Mucosa of rectum (tissue), 2 donors: Measurements from ENCODE around the gene ABHD12B.

Experiments
- H3K27ac ChIP-seq, 2 donors: one replicate each; pipeline ENCODE4 v1.7.0; 2013; ENCODE audit warnings: inconsistent platforms in 2 of 2, low read depth in 2 of 2, low read length in 2 of 2
- H3K27me3 ChIP-seq, 2 donors: one replicate each; pipeline ENCODE4 v1.7.0; 2013; ENCODE audit warnings: low read length in 2 of 2; ENCODE audit not compliant: control insufficient read depth in 2 of 2, insufficient read depth in 2 of 2
- H3K36me3 ChIP-seq, 2 donors: one replicate each; pipeline ENCODE4 v1.7.0; 2013; ENCODE audit warnings: low read length in 2 of 2; ENCODE audit not compliant: control insufficient read depth in 2 of 2, insufficient read depth in 2 of 2
- H3K4me1 ChIP-seq, 2 donors: one replicate each; pipeline ENCODE4 v1.7.0; 2013; ENCODE audit warnings: low read length in 2 of 2, mild to moderate bottlenecking in 1 of 2; ENCODE audit not compliant: control insufficient read depth in 2 of 2, insufficient read depth in 2 of 2
- H3K4me3 ChIP-seq, 2 donors: one replicate each; pipeline ENCODE4 v1.7.0; 2013; ENCODE audit warnings: low read length in 2 of 2
- H3K9ac ChIP-seq, 2 donors: one replicate each; pipeline ENCODE4 v1.7.0; 2013; ENCODE audit warnings: low read length in 2 of 2, low read depth in 1 of 2, mild to moderate bottlenecking in 1 of 2
- H3K9me3 ChIP-seq, 2 donors: one replicate each; pipeline ENCODE4 v1.7.0; 2013; ENCODE audit warnings: low read length in 2 of 2; ENCODE audit not compliant: control insufficient read depth in 2 of 2
- donor health status: healthy.
- donor health status: Normal muscosa, but diverticular disease.

The ABHD12B gene

DNA sequence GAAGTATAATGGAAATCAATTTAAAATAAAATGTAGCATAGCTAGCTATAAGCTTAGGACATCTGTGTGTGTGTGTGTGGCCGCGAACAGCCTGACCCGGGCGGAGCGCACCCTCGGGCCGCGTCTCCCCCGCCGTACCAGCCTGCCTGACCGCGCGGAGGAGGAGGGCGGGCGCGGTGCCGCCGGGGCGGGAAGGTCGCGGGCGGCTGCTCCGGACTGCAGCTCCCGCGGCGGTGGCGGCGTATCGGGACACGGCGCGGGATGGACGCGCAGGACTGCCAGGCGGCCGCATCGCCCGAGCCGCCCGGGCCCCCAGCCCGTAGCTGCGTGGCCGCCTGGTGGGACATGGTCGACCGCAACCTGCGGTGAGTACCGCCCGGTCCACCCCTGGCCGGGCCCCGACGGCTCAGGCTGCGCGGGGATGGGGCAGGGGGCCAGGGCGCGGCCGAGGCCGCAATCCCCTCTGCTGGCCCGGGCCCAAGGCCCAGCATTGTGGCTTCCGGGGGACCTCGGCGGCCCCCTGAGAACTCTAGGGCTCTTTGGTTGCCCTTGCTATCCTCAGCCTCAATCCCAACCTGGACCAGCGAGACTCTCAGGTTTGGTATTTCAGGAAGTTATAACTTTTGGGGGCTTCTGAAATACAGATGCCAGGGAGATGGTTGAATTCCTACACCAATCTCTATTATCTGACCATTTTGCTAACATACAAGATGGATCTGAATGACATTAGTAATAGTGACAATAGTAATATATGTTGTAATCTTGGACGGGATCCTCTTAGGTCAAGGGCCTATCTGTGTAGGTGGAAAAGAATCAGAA lies at the start of gene ABHD12B:
Gene ABHD12B, plus strand, starts transcription at position 140 of the 819 bp plus-strand sequence. Its CDS starts 122 bp downstream, at position 262.
- peak within 1 kb of the TSS in 1 of 2 donors; percentile 16 for H3K4me3 ChIP-seq
- H3K9ac ChIP-seq, result peak within 1 kb of the TSS in 1 of 2 donors; percentile 59
- peak within 1 kb of the TSS; percentile 56 to 67 for H3K27ac ChIP-seq
- H3K4me1 ChIP-seq, result peaks cover 3 to 7% of the 10 kb centered on the region in 2 donors
- H3K27me3 ChIP-seq, result peaks cover 3 to 5% of the 10 kb centered on the region in 2 donors
- no peaks in the 10 kb centered on the region for H3K36me3 ChIP-seq
- H3K9me3 ChIP-seq, result no peaks in the 10 kb centered on the region

DNA sequence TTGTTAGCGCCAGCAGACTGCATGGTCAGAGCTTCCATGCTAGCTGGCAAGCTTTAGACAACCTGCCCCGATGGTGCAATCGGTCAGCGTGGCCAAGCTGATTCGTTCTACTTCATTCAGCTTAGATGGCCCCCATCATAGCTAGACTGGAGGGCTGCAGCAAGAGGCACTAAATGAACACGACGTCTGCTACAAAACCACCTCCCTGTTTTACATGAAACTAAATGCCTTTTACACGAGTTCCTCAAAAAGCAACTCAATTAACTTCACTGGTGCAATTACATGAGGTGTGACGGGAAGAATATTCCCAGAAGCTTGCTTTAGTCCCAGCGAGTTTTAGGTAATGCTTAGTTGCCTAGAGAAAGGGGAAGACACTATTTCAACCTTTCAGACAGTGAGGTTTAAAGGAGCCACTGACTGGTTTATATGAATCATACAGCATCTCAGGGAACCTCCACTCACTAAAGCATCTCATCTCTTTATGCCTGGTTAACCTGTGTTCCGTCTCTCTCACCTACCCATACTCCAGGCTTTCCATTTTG lies 49.3 kb upstream of the ABHD12B start:
- Histone ChIP-seq H3K4me1 (peaks cover 5 to 18% of the 10 kb centered on the region in 2 donors), H3K9ac (no peak overlapping the region), H3K4me3 (peak overlapping the region in 1 of 2 donors; percentile 29), H3K36me3 (peaks cover 0 to 3% of the 10 kb centered on the region in 2 donors), H3K27me3 (no peaks in the 10 kb centered on the region), H3K27ac (peak overlapping the region in 1 of 2 donors; percentile 68), H3K9me3 (no peaks in the 10 kb centered on the region)

DNA sequence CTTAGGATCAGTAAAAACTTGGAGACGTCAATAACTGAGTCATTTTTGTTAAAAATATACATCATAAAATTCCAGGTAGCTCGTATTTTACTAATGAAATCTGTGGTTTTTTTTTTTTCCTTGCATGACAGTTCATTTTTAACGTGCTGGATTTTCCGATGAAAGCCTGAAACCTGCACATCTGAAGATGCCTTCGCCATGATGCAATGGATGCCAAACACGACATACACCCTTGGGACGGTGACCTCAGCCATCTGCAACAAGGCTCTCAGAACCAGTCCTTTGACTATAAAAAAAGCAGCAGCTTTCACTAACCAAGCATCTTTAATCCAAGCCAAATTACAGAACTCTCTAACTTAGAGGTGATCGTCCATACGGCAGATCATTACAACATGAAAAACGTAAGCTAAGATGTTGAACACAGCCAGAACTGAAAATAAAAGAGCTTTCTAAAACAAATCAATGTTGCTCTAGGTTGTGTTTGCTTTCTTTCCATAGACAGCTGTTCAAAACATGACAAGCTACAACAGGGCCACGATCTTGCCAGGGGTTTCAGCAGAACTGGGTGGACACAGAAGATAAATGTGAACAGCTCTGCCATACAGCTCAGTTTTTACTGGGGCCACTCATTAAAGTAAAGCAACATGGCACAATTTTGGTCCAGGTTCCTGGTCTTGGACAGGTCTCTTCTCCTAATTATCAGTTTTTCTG lies 48.6 kb upstream of the ABHD12B start:
- Histone ChIP-seq H3K27ac (peak overlapping the region; percentile 51 to 68), H3K4me3 (peak overlapping the region in 1 of 2 donors; percentile 29), H3K9me3 (no peaks in the 10 kb centered on the region), H3K4me1 (peaks cover 5 to 18% of the 10 kb centered on the region in 2 donors), H3K27me3 (no peaks in the 10 kb centered on the region), H3K36me3 (peaks cover 0 to 3% of the 10 kb centered on the region in 2 donors), H3K9ac (peak overlapping the region in 1 of 2 donors; percentile 14)

DNA sequence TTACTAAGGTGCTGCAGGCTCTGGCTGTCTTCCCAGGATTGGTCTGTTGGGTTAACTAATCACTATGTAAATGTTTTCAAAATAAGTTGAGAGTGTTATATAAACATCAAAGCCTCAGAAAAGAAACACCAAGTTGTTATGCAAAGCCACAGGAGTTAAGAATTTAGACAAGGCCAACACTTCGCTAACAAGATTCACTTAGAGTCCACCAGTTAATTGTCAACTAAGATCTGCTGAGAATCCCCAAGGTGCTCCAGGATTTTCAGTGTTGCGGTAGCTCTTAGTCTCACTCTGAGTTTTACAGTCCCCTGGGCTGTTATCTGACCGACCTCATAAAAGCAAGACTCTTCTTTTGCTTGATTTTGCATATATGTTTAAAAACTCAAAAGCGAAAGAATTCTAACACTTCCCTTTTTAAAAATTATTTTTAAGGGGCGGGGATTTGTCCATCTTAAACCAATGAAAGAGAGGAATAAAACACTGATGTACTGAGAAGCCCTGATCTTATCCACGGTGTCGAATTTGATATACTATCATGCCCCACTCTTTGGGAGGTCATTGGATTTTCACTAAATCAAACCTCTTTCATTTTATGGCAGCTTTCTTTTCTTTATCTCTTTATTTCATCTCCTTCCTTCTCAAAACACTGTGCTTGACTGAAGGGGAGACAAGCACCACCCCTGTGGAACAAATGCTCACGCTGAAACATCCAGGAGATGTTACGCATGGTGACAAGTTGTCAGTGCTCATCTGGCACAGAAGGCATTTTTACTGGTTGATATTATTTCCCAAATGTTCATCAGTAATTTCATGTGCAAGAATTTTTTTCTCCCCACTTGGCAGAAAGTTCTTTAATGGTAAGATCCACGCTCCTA lies 47.9 kb upstream of the ABHD12B start:
- Histone ChIP-seq H3K36me3 (peaks cover 0 to 3% of the 10 kb centered on the region in 2 donors), H3K9ac (peak overlapping the region in 1 of 2 donors; percentile 17), H3K27me3 (peaks cover 0 to 2% of the 10 kb centered on the region in 2 donors), H3K27ac (peak overlapping the region; percentile 51 to 68), H3K9me3 (no peaks in the 10 kb centered on the region), H3K4me1 (peaks cover 5 to 18% of the 10 kb centered on the region in 2 donors), H3K4me3 (peak overlapping the region in 1 of 2 donors; percentile 29)

GRCh38 chr14:50825307-50825706 lies 46.5 kb upstream of the ABHD12B start:
- Histone ChIP-seq H3K36me3 (peaks cover 0 to 3% of the 10 kb centered on the region in 2 donors), H3K27ac (no peak overlapping the region), H3K4me1 (peaks cover 16 to 23% of the 10 kb centered on the region in 2 donors), H3K4me3 (no peak overlapping the region), H3K27me3 (peaks cover 0 to 2% of the 10 kb centered on the region in 2 donors), H3K9me3 (no peaks in the 10 kb centered on the region), H3K9ac (no peak overlapping the region)

DNA sequence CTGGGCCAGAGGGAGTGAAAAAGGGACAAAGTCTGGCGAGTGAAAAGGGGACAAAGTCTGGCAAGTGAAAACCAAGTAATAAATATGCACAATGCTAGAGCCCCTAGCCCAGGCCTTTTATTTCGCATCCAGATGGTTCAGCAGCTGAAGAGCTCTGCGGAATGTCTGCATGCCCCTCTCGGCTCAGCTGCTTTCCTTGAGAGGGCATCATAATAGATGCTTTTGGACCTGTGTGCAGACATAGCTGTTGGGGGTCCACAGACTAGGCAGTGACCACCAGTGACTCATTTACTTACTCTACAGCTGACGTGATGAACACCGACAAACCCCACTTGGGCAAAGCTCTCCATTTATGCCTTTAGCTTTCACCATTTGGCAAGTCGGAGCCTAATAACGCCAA lies 45.2 kb upstream of the ABHD12B start:
- no peak overlapping the region for H3K9ac ChIP-seq

GRCh38 chr14:50828721-50829488 lies 42.9 kb upstream of the ABHD12B start:
- Histone ChIP-seq H3K9me3 (no peaks in the 10 kb centered on the region), H3K27ac (no peak overlapping the region), H3K36me3 (no peaks in the 10 kb centered on the region), H3K4me3 (peak overlapping the region; percentile 76 to 90), H3K27me3 (peaks cover 0 to 5% of the 10 kb centered on the region in 2 donors), H3K9ac (peak overlapping the region in 1 of 2 donors; percentile 66), H3K4me1 (peaks cover 12 to 24% of the 10 kb centered on the region in 2 donors)

More for the DNA sequence above, 45.2 kb upstream of the ABHD12B start:
- H3K9me3 ChIP-seq, result no peaks in the 10 kb centered on the region
- H3K27ac ChIP-seq, result no peak overlapping the region
- no peaks in the 10 kb centered on the region for H3K36me3 ChIP-seq
- H3K4me3 ChIP-seq, result no peak overlapping the region
- H3K27me3 ChIP-seq, result peaks cover 0 to 2% of the 10 kb centered on the region in 2 donors
- peaks cover 20 to 22% of the 10 kb centered on the region in 2 donors for H3K4me1 ChIP-seq

GRCh38 chr14:50829489-50830043 lies 42.3 kb upstream of the ABHD12B start:
- H3K9me3 ChIP-seq, result no peaks in the 10 kb centered on the region
- H3K36me3 ChIP-seq, result no peaks in the 10 kb centered on the region
- H3K4me1 ChIP-seq, result peaks cover 12 to 24% of the 10 kb centered on the region in 2 donors
- peak overlapping the region in 1 of 2 donors; percentile 88 for H3K27ac ChIP-seq
- peaks cover 4 to 5% of the 10 kb centered on the region in 2 donors for H3K27me3 ChIP-seq
- H3K9ac ChIP-seq, result peak overlapping the region; percentile 53 to 66
- H3K4me3 ChIP-seq, result peak overlapping the region; percentile 76 to 90
